ENCODE results near the gene LAMA5. TPM values are rescaled to one million over a fixed set of nuclear protein-coding genes. Genes with fewer than 3 reads are reported as not detected.

LAMA5 gene
- polyA plus RNA-seq, 1 donor (not counting 4 experiments of a cell fraction or from before 2014, with no cell fraction given): 8.7 TPM

- Histone ChIP-seq H3K36me3 (ENCODE audit: control insufficient read depth in 2 of 2, extremely low read depth in 1 of 2, insufficient read depth in 2 of 2, low read length in 2 of 2) (peaks cover 10 to 17% of the 10 kb centered on the region in 2 experiments), H2AFZ (ENCODE audit: control insufficient read depth, low read length) (no peak overlapping the region), H3K9me1 (ENCODE audit: control insufficient read depth, extremely low read depth, insufficient read depth, low read length) (no peaks in the 10 kb centered on the region), H3K9me3 (ENCODE audit: control insufficient read depth, low read depth, low read length) (no peaks in the 10 kb centered on the region), H4K20me1 (ENCODE audit: control insufficient read depth, extremely low read depth, insufficient read depth, low read length) (peaks cover 24% of the 10 kb centered on the region), H3K4me1 (ENCODE audit: control insufficient read depth, extremely low read depth, insufficient read depth, low read length) (peaks cover 83% of the 10 kb centered on the region), H3K4me2 (ENCODE audit: control insufficient read depth, extremely low read depth, insufficient read depth, low read depth, low read length) (peak overlapping the region; percentile 10), H3K79me2 (ENCODE audit: control insufficient read depth, insufficient read depth, low read length) (peaks cover 70% of the 10 kb centered on the region), H3K4me3 (ENCODE audit: control insufficient read depth in 2 of 3, extremely low read depth in 1 of 3, insufficient read depth in 2 of 3, low read depth in 1 of 3, low read length in 3 of 3) (no peak overlapping the region), H3K27ac (ENCODE audit: control insufficient read depth, insufficient read depth, low read length) (no peak overlapping the region), H3K27me3 (ENCODE audit: control insufficient read depth, extremely low read depth, insufficient read depth, low read length) (no peaks in the 10 kb centered on the region), H3K9ac (ENCODE audit: control insufficient read depth, extremely low read depth, insufficient read depth, low read length) (no peak overlapping the region)
- dilution Hi-C loops (cut with MboI; ENCODE audit: extremely low pct_ligation_motif_present, low sequenced_read_pairs): no loop called here
- TF ChIP-seq EZH2 (IDR thresholded peaks at IDR 0.05; ENCODE audit: low read length): no peak
- TF ChIP-seq, protein P1, sequence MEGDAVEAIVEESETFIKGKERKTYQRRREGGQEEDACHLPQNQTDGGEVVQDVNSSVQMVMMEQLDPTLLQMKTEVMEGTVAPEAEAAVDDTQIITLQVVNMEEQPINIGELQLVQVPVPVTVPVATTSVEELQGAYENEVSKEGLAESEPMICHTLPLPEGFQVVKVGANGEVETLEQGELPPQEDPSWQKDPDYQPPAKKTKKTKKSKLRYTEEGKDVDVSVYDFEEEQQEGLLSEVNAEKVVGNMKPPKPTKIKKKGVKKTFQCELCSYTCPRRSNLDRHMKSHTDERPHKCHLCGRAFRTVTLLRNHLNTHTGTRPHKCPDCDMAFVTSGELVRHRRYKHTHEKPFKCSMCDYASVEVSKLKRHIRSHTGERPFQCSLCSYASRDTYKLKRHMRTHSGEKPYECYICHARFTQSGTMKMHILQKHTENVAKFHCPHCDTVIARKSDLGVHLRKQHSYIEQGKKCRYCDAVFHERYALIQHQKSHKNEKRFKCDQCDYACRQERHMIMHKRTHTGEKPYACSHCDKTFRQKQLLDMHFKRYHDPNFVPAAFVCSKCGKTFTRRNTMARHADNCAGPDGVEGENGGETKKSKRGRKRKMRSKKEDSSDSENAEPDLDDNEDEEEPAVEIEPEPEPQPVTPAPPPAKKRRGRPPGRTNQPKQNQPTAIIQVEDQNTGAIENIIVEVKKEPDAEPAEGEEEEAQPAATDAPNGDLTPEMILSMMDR (optimal IDR thresholded peaks at IDR 0.05 in 1 of 3, IDR thresholded peaks at IDR 0.05 in 1 of 3, conservative IDR thresholded peaks at IDR 0.05 in 1 of 3; ENCODE audit: extremely low read depth in 1 of 3, insufficient read depth in 2 of 3, low read length in 3 of 3): no peak
- DNase-seq (ENCODE audit: low read depth, low spot score): no peak
- no peak for FAIRE-seq
These were observed 8.7 kb downstream of the LAMA5 start for GRCh38 chr20:62358171-62359042.

DNA sequence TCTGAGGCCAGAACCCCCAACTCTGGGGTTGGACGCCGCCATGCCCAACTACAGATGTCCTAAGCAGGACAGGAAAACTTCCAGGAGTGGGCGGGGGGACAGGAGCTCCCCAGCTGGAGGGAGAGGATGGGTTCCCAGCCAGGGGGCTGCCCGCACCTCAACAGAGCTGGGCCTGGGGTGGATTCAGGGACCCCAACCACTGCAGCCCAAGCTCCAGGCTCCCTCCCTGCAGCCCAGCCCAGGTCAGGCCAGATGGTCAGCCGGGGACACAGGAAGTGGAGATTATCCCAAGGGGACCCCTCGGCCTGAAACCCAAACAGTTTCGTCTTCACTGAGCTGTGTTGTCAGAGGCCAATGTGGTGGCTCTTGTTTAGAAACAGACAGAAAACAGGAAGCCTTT, 9.4 kb downstream of the LAMA5 start:
- Histone ChIP-seq H3K27ac (ENCODE audit: control insufficient read depth, insufficient read depth, low read length) (no peak overlapping the region), H3K4me1 (ENCODE audit: control insufficient read depth, extremely low read depth, insufficient read depth, low read length) (peaks cover 83% of the 10 kb centered on the region)

More for the DNA sequence above, 9.4 kb downstream of the LAMA5 start:
- FAIRE-seq (no peak), DNase-seq (ENCODE audit: low read depth, low spot score) (no peak)
- peaks cover 10 to 18% of the 10 kb centered on the region in 2 experiments for H3K36me3 ChIP-seq (ENCODE audit: control insufficient read depth in 2 of 2, extremely low read depth in 1 of 2, insufficient read depth in 2 of 2, low read length in 2 of 2)
- peaks cover 20% of the 10 kb centered on the region for H4K20me1 ChIP-seq (ENCODE audit: control insufficient read depth, extremely low read depth, insufficient read depth, low read length)
- no peaks in the 10 kb centered on the region for H3K9me1 ChIP-seq (ENCODE audit: control insufficient read depth, extremely low read depth, insufficient read depth, low read length)
- H3K27me3 ChIP-seq (ENCODE audit: control insufficient read depth, extremely low read depth, insufficient read depth, low read length): no peaks in the 10 kb centered on the region
- H3K4me2 ChIP-seq (ENCODE audit: control insufficient read depth, extremely low read depth, insufficient read depth, low read depth, low read length): no peak overlapping the region
- no peak overlapping the region for H3K9ac ChIP-seq (ENCODE audit: control insufficient read depth, extremely low read depth, insufficient read depth, low read length)
- TF ChIP-seq, protein P1 (optimal IDR thresholded peaks at IDR 0.05 in 1 of 3, IDR thresholded peaks at IDR 0.05 in 1 of 3, conservative IDR thresholded peaks at IDR 0.05 in 1 of 3; ENCODE audit: extremely low read depth in 1 of 3, insufficient read depth in 2 of 3, low read length in 3 of 3): no peak
- TF ChIP-seq EZH2 (IDR thresholded peaks at IDR 0.05; ENCODE audit: low read length): no peak
- H3K4me3 ChIP-seq (ENCODE audit: control insufficient read depth in 2 of 3, extremely low read depth in 1 of 3, insufficient read depth in 2 of 3, low read depth in 1 of 3, low read length in 3 of 3): no peak overlapping the region
- H2AFZ ChIP-seq (ENCODE audit: control insufficient read depth, low read length): no peak overlapping the region
- dilution Hi-C loops (cut with MboI; ENCODE audit: extremely low pct_ligation_motif_present, low sequenced_read_pairs): no loop called here
- H3K9me3 ChIP-seq (ENCODE audit: control insufficient read depth, low read depth, low read length): no peaks in the 10 kb centered on the region
- H3K79me2 ChIP-seq (ENCODE audit: control insufficient read depth, insufficient read depth, low read length): peaks cover 66% of the 10 kb centered on the region

Measured in keratinocyte (primary cell).